Kidney (tissue), 14 donors: ENCODE measurements around the gene SYDE2. TPM values are rescaled to one million over a fixed set of nuclear protein-coding genes. Genes with fewer than 3 reads are reported as not detected.
A peak's percentile ranks its signal among the peaks of the same experiment; 100 is the strongest.

Source experiments
- DNase-seq, 5 donors: peaks; one replicate each; pipeline ENCODE4 v3.0.0-alpha.2; 2013 to 2020
- FAIRE-seq: peaks from 2 replicates; lab custom pipeline; 2012; peaks lifted over from hg19 to GRCh38; lab: Jason Lieb, UNC
- H3K27ac ChIP-seq, 2 donors: one replicate each; pipeline ENCODE4 v1.7.0; 2013; ENCODE audit warnings: low read depth in 2 of 2, low read length in 2 of 2, inconsistent platforms in 1 of 2
- H3K27me3 ChIP-seq: one replicate; pipeline ENCODE4 v1.7.1; 2013; ENCODE audit warnings: low read length, inconsistent platforms; ENCODE audit not compliant: control insufficient read depth, insufficient read depth
- H3K36me3 ChIP-seq, 3 donors: one replicate each; pipeline versions ENCODE4 v1.7.0 to v1.7.1; 2013; ENCODE audit warnings: low read length in 3 of 3, control low read depth in 1 of 3, inconsistent platforms in 1 of 3; ENCODE audit not compliant: insufficient read depth in 3 of 3, control insufficient read depth in 2 of 3
- H3K4me1 ChIP-seq, 3 donors: one replicate each; pipeline versions ENCODE4 v1.7.0 to v1.7.1; 2013; ENCODE audit warnings: low read length in 3 of 3, inconsistent platforms in 1 of 3, low read depth in 1 of 3; ENCODE audit not compliant: control insufficient read depth in 2 of 3, insufficient read depth in 2 of 3
- H3K4me3 ChIP-seq, 3 donors: one replicate each; pipeline versions ENCODE4 v1.7.0 to v1.8.1; 2013; ENCODE audit warnings: low read length in 3 of 3, control low read depth in 1 of 3, inconsistent platforms in 1 of 3
- H3K9ac ChIP-seq, 3 donors: one replicate each; pipeline versions ENCODE4 v1.7.0 to v1.7.1; 2013; ENCODE audit warnings: low read length in 3 of 3, control low read depth in 1 of 3, inconsistent platforms in 1 of 3
- H3K9me3 ChIP-seq, 3 donors: one replicate each; pipeline versions ENCODE4 v1.7.0 to v1.7.1; 2013; ENCODE audit warnings: low read length in 3 of 3, control low read depth in 1 of 3, inconsistent platforms in 1 of 3; ENCODE audit not compliant: control insufficient read depth in 2 of 3, insufficient read depth in 1 of 3
- CTCF ChIP-seq: IDR thresholded peaks from 3 replicates; pipeline ENCODE4 v1.5.1; 2012; ENCODE audit warnings: mild to moderate bottlenecking, moderate library complexity, borderline replicate concordance; ENCODE audit not compliant: insufficient read depth; ENCODE audit errors: extremely low read depth
- intact Hi-C: fragments of 100-400 bp; cut with DNase I; formaldehyde crosslinking; loops from one replicate; pipeline ENCODE4 v1.11.1; 2022
- polyA plus RNA-seq: library from polyadenylated mRNA; stranded (reverse); fragments of 350-450 nt; fragmentation: Illumina TruSeq; extraction: RNeasy Lipid Tissue Mini Kit (QIAGEN cat#74804); gene quantifications from one replicate; pipeline ENCODE4 v1.2.3, GENCODE V29; 2014; ENCODE audit warnings: low read depth, low replicate concordance; ENCODE audit not compliant: insufficient read depth
- total RNA-seq: library from RNA; stranded (reverse); fragmentation: NEBNext Ultra II Directional; extraction: Animal tissue kit (Norgen Biotek cat#: 25700); gene quantifications from one replicate; pipeline ENCODE4 v1.2.1, GENCODE V29; 2021
- donor health status: control.
- donor health status: control.
- donor health status: control.
- donor health status: control.
- donor health status: control.
- donor health status: DM: yes; HTN: yes; CAD: no.
- donor health status: Normal renal cell carcinoma (clear cell type).

SYDE2 gene
- total and polyA plus RNA-seq, 2 donors from 2014 or later, result 1.3 to 7.0 TPM

GRCh38 chr1:85182700-85183099 lies 18.1 kb downstream of the SYDE2 start:
- FAIRE-seq (no peak), DNase-seq (no peak)
- Histone ChIP-seq H3K27me3 (no peaks in the 10 kb centered on the region), H3K4me1 (no peaks in the 10 kb centered on the region), H3K4me3 (no peak overlapping the region), H3K9me3 (no peaks in the 10 kb centered on the region), H3K36me3 (no peaks in the 10 kb centered on the region), H3K9ac (no peak overlapping the region), H3K27ac (no peak overlapping the region)
- intact Hi-C loops, result no loop called here
- no peak for TF ChIP-seq CTCF

GRCh38 chr1:85180869-85181268 lies 19.9 kb downstream of the SYDE2 start:
- no peak overlapping the region for H3K27ac ChIP-seq
- intact Hi-C loops, result no loop called here
- FAIRE-seq, result peak; percentile 84
- H3K36me3 ChIP-seq, result peaks cover 0 to 5% (median 2%) of the 10 kb centered on the region in 3 donors
- H3K27me3 ChIP-seq, result no peaks in the 10 kb centered on the region
- no peaks in the 10 kb centered on the region for H3K9me3 ChIP-seq
- no peak for DNase-seq
- H3K4me3 ChIP-seq, result no peak overlapping the region
- H3K9ac ChIP-seq, result no peak overlapping the region
- H3K4me1 ChIP-seq, result no peaks in the 10 kb centered on the region
- TF ChIP-seq CTCF, result no peak

- TF ChIP-seq CTCF, result no peak
- Histone ChIP-seq H3K9ac (no peak overlapping the region), H3K4me1 (no peaks in the 10 kb centered on the region), H3K27me3 (no peaks in the 10 kb centered on the region), H3K9me3 (no peaks in the 10 kb centered on the region), H3K4me3 (no peak overlapping the region), H3K36me3 (peaks cover 0 to 5% (median 2%) of the 10 kb centered on the region in 3 donors), H3K27ac (no peak overlapping the region)
- FAIRE-seq (no peak), DNase-seq (no peak)
- intact Hi-C loops, result no loop called here
Observed at GRCh38 chr1:85179522-85179921, 21.3 kb downstream of the SYDE2 start.

- DNase-seq, result no peak
- TF ChIP-seq CTCF, result no peak
- H3K9me3 ChIP-seq, result no peaks in the 10 kb centered on the region
- H3K9ac ChIP-seq, result no peak overlapping the region
- no peaks in the 10 kb centered on the region for H3K27me3 ChIP-seq
- no peak overlapping the region for H3K4me3 ChIP-seq
- H3K4me1 ChIP-seq, result no peaks in the 10 kb centered on the region
- H3K36me3 ChIP-seq, result peaks cover 0 to 5% (median 2%) of the 10 kb centered on the region in 3 donors
- H3K27ac ChIP-seq, result no peak overlapping the region
- intact Hi-C loops, result no loop called here
- no peak for FAIRE-seq
Observed at GRCh38 chr1:85178396-85178795, 22.4 kb downstream of the SYDE2 start.
